GM12875 (cell line): ENCODE measurements around the gene EFCAB12.

Source experiments
- H3K4me3 ChIP-seq: one replicate; pipeline ENCODE4 v1.5.1; 2011; ENCODE audit warnings: low read depth, low read length, control low read depth
- CTCF ChIP-seq: IDR thresholded peaks from 2 replicates; pipeline ENCODE4 v1.5.1; 2011; ENCODE audit warnings: low read depth, mild to moderate bottlenecking, control low read depth, inconsistent platforms, low read length, moderate library complexity, borderline replicate concordance; ENCODE audit not compliant: insufficient read depth

EFCAB12 gene

GRCh38 chr3:129460572-129460971 lies 32.1 kb upstream of the EFCAB12 start:
- TF ChIP-seq CTCF: no peak
- H3K4me3 ChIP-seq: no peak overlapping the region

GRCh38 chr3:129460155-129460554 lies 31.7 kb upstream of the EFCAB12 start:
- no peak for TF ChIP-seq CTCF
- H3K4me3 ChIP-seq: no peak overlapping the region

GRCh38 chr3:129453732-129454131 lies 25.3 kb upstream of the EFCAB12 start:
- H3K4me3 ChIP-seq: no peak overlapping the region
- no peak for TF ChIP-seq CTCF

GRCh38 chr3:129449279-129450115 lies 21.1 kb upstream of the EFCAB12 start:
- no peak overlapping the region for H3K4me3 ChIP-seq

GRCh38 chr3:129448186-129448895 lies 19.9 kb upstream of the EFCAB12 start:
- H3K4me3 ChIP-seq: no peak overlapping the region
- no peak for TF ChIP-seq CTCF

More at GRCh38 chr3:129449279-129450115, 21.1 kb upstream of the EFCAB12 start:
- TF ChIP-seq CTCF: no peak

- no peak overlapping the region for H3K4me3 ChIP-seq
- no peak for TF ChIP-seq CTCF
Measured at GRCh38 chr3:129446926-129447325, 18.5 kb upstream of the EFCAB12 start.
